Measurements from ENCODE around the gene ZNF189.

- TF ChIP-seq CTCF (conservative IDR thresholded peaks at IDR 0.05; ENCODE audit: low read length) (no peak), EZH2phosphoT487 (IDR thresholded peaks at IDR 0.05; ENCODE audit: borderline replicate concordance) (no peak)
Measured at GRCh38 chr9:101442318-101442717, 43.7 kb downstream of the ZNF189 start.

All from Loucy (cell line).